Epithelial cell of proximal tubule (primary cell): ENCODE data around the gene PIGC. TPM values are rescaled to one million over a fixed set of nuclear protein-coding genes. Genes with fewer than 3 reads are reported as not detected.

Experiments
- DNase-seq: peaks from one replicate; pipeline ENCODE4 v3.0.0-alpha.2; 2011; ENCODE audit warnings: low read depth
- H3K4me3 ChIP-seq: 2 replicates; pipeline ENCODE4 v1.5.1; 2011; ENCODE audit warnings: low read depth, mild to moderate bottlenecking, low read length
- CTCF ChIP-seq: conservative IDR thresholded peaks from 2 replicates; pipeline ENCODE4 v1.5.1; 2012; ENCODE audit warnings: low read depth, mild to moderate bottlenecking, low read length
- total RNA-seq: library from RNA; depleted of rRNA; stranded (reverse); fragments of >200 nt; gene quantifications from 2 replicates; pipeline ENCODE4 v1.2.3, GENCODE V29; 2015

PIGC gene
- total RNA-seq, 1 donor from 2014 or later: 20.9 TPM

- no peak for TF ChIP-seq CTCF
- no peak for DNase-seq
- H3K4me3 ChIP-seq: no peak overlapping the region
Observed at GRCh38 chr1:172397633-172398032, 46.2 kb downstream of the PIGC start.

GRCh38 chr1:172397221-172397620 is 46.6 kb downstream of the PIGC start:
- no peak overlapping the region for H3K4me3 ChIP-seq
- no peak for TF ChIP-seq CTCF
- DNase-seq: no peak

- no peak for TF ChIP-seq CTCF
- no peak for DNase-seq
- no peak overlapping the region for H3K4me3 ChIP-seq
Observed at GRCh38 chr1:172395576-172395975, 48.3 kb downstream of the PIGC start.

- no peak for DNase-seq
- no peak for TF ChIP-seq CTCF
- H3K4me3 ChIP-seq: no peak overlapping the region
Observed at GRCh38 chr1:172394811-172395210, 49.1 kb downstream of the PIGC start.

GRCh38 chr1:172394141-172394751 is 49.6 kb downstream of the PIGC start:
- no peak for TF ChIP-seq CTCF
- no peak overlapping the region for H3K4me3 ChIP-seq
- DNase-seq: no peak

GRCh38 chr1:172393354-172393753 is 50.5 kb downstream of the PIGC start:
- no peak for TF ChIP-seq CTCF
- no peak overlapping the region for H3K4me3 ChIP-seq
- no peak for DNase-seq

- DNase-seq: no peak
- no peak for TF ChIP-seq CTCF
- no peak overlapping the region for H3K4me3 ChIP-seq
Observed at GRCh38 chr1:172391976-172392375, 51.9 kb downstream of the PIGC start.
